Measurements from ENCODE around the gene SHF. TPM values are rescaled to one million over a fixed set of nuclear protein-coding genes. Genes with fewer than 3 reads are reported as not detected.

The SHF gene
- total RNA-seq, 1 donor from 2014 or later: 32.2 TPM

DNA sequence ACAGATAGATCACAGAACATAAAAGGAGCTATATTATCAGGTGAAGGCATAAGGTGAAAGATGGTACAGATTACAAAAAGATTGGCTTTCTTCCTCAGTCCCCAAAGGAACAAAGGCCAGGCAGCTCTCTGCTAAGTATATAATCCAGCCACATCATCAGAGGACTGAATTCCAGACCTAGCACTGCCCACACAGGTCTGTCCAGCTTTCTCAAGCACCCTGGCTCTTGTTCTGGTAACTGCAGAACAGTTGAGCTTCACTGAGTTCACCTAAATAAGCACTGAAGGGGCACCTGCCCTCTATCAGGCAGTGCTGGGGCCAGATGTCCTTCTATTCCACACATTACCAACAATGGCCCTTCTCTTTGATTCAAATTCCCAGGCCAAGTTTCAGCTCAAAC, 64.4 kb downstream of the SHF start:
- H3K27me3 ChIP-seq: peaks cover 97% of the 10 kb centered on the region
- H4K20me1 ChIP-seq (ENCODE audit: low read depth): peaks cover 6% of the 10 kb centered on the region
- H3K9me3 Mint-ChIP-seq: no peaks in the 10 kb centered on the region
- H3K4me1 Mint-ChIP-seq: no peaks in the 10 kb centered on the region
- H3K4me2 ChIP-seq: no peak overlapping the region
- no peaks in the 10 kb centered on the region for H3K9me3 ChIP-seq (ENCODE audit: low read depth)
- H3K9ac ChIP-seq: no peak overlapping the region
- H2AFZ ChIP-seq (replicated peaks): no peak overlapping the region
- no peak for DNase-seq (ENCODE audit: low spot score)
- no peak overlapping the region for H3K27ac ChIP-seq
- no peak overlapping the region for H3K4me3 Mint-ChIP-seq
- no peaks in the 10 kb centered on the region for H3K79me2 ChIP-seq (ENCODE audit: low read depth)
- H3K27me3 Mint-ChIP-seq (ENCODE audit: insufficient read depth, low read depth): peaks cover 27% of the 10 kb centered on the region
- no peaks in the 10 kb centered on the region for H3K36me3 Mint-ChIP-seq
- no peaks in the 10 kb centered on the region for H3K36me3 ChIP-seq
- no peak for TF ChIP-seq EZH2 (IDR thresholded peaks at IDR 0.05)
- no peak overlapping the region for H3K27ac Mint-ChIP-seq
- no peaks in the 10 kb centered on the region for H3F3A ChIP-seq (ENCODE audit: low read depth)
- no peak overlapping the region for H3K4me3 ChIP-seq
- no peaks in the 10 kb centered on the region for H3K4me1 ChIP-seq

DNA sequence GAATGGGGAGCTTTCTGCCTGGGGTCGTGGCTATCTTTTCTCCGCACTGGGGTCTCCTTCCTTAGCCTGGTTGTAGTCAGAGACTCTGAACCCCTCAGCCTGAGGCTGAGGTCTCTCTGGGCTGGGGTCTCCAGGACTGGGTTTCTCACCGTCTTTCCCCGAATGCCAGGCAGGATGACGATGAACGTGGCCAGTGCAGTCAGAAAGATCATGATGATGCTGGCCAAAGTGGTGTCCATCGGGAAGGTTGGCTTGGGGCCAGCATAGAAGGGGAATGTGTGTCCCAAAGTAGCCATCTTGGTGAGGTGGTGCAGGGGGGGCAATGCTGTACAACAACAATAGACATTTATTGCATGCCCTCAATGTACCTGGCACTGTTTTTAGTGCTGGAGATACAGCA, 65.0 kb downstream of the SHF start:
- H3K9ac ChIP-seq: no peak overlapping the region
- Mint-ChIP-seq H3K27ac (no peak overlapping the region), H3K4me3 (no peak overlapping the region), H3K9me3 (no peaks in the 10 kb centered on the region), H3K27me3 (ENCODE audit: insufficient read depth, low read depth) (peaks cover 25% of the 10 kb centered on the region), H3K4me1 (peaks cover 4% of the 10 kb centered on the region), H3K36me3 (no peaks in the 10 kb centered on the region)
- H3K79me2 ChIP-seq (ENCODE audit: low read depth): no peaks in the 10 kb centered on the region
- no peaks in the 10 kb centered on the region for H3K9me3 ChIP-seq (ENCODE audit: low read depth)
- H3F3A ChIP-seq (ENCODE audit: low read depth): no peaks in the 10 kb centered on the region
- H3K4me1 ChIP-seq: no peaks in the 10 kb centered on the region
- no peaks in the 10 kb centered on the region for H4K20me1 ChIP-seq (ENCODE audit: low read depth)
- H2AFZ ChIP-seq (replicated peaks): no peak overlapping the region
- no peaks in the 10 kb centered on the region for H3K36me3 ChIP-seq
- H3K27me3 ChIP-seq: peaks cover 97% of the 10 kb centered on the region
- H3K4me2 ChIP-seq: no peak overlapping the region
- no peak overlapping the region for H3K4me3 ChIP-seq
- TF ChIP-seq EZH2phosphoT487 (IDR thresholded peaks at IDR 0.05) (no peak), EZH2 (IDR thresholded peaks at IDR 0.05) (no peak)
- TF ChIP-seq, protein P1, sequence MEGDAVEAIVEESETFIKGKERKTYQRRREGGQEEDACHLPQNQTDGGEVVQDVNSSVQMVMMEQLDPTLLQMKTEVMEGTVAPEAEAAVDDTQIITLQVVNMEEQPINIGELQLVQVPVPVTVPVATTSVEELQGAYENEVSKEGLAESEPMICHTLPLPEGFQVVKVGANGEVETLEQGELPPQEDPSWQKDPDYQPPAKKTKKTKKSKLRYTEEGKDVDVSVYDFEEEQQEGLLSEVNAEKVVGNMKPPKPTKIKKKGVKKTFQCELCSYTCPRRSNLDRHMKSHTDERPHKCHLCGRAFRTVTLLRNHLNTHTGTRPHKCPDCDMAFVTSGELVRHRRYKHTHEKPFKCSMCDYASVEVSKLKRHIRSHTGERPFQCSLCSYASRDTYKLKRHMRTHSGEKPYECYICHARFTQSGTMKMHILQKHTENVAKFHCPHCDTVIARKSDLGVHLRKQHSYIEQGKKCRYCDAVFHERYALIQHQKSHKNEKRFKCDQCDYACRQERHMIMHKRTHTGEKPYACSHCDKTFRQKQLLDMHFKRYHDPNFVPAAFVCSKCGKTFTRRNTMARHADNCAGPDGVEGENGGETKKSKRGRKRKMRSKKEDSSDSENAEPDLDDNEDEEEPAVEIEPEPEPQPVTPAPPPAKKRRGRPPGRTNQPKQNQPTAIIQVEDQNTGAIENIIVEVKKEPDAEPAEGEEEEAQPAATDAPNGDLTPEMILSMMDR (IDR thresholded peaks at IDR 0.05): no peak
- H3K27ac ChIP-seq: no peak overlapping the region
- DNase-seq (ENCODE audit: low spot score): no peak

DNA sequence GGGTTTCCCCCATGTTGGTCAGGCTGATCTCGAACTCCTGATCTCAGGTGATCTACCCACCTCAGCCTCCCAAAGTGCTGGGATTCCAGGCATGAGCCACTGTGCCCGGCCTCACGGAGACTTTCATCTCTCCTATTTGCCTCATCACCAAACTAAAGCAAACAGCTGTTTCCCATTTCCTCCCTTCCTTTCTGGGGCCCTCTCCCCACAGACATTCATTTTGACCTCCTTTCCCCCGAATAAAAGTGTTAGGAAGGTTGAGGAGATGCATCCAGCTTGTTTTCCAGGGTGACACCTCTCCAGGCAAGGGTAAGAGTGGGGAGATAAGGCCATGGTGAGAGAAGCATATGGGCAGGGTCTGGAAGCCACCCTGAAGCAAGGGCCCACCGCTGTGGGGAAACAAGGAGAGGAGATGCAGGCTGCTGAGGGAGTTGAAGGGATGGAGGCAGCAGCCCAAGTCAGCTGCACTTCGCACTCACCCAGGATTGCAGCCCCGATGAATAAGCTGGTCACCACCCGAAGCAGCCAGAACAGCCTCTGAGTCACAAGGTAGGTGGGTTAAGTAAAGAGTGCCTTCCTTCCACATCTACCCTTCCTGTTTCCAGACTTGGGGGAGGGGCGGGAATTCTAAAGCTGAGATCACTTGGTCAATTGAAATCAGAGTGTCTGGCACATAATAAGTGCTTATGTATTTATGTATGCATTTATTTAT, 65.9 kb downstream of the SHF start:
- H3F3A ChIP-seq (ENCODE audit: low read depth): no peaks in the 10 kb centered on the region
- no peaks in the 10 kb centered on the region for H3K36me3 Mint-ChIP-seq
- no peak overlapping the region for H2AFZ ChIP-seq (replicated peaks)
- H3K4me3 Mint-ChIP-seq: no peak overlapping the region
- no peaks in the 10 kb centered on the region for H3K36me3 ChIP-seq
- H3K4me2 ChIP-seq: no peak overlapping the region
- no peak overlapping the region for H3K4me3 ChIP-seq
- no peaks in the 10 kb centered on the region for H3K4me1 ChIP-seq
- peaks cover 9% of the 10 kb centered on the region for H3K4me1 Mint-ChIP-seq
- H3K9ac ChIP-seq: no peak overlapping the region
- peaks cover 29% of the 10 kb centered on the region for H3K27me3 Mint-ChIP-seq (ENCODE audit: insufficient read depth, low read depth)
- H3K9me3 Mint-ChIP-seq: no peaks in the 10 kb centered on the region
- no peaks in the 10 kb centered on the region for H4K20me1 ChIP-seq (ENCODE audit: low read depth)
- H3K79me2 ChIP-seq (ENCODE audit: low read depth): no peaks in the 10 kb centered on the region
- TF ChIP-seq EZH2 (IDR thresholded peaks at IDR 0.05) (no peak), EZH2phosphoT487 (IDR thresholded peaks at IDR 0.05) (no peak)
- TF ChIP-seq, protein P1 (IDR thresholded peaks at IDR 0.05): no peak
- DNase-seq (ENCODE audit: low spot score): no peak
- H3K9me3 ChIP-seq (ENCODE audit: low read depth): no peaks in the 10 kb centered on the region
- H3K27ac Mint-ChIP-seq: no peak overlapping the region
- H3K27me3 ChIP-seq: peaks cover 97% of the 10 kb centered on the region
- no peak overlapping the region for H3K27ac ChIP-seq

DNA sequence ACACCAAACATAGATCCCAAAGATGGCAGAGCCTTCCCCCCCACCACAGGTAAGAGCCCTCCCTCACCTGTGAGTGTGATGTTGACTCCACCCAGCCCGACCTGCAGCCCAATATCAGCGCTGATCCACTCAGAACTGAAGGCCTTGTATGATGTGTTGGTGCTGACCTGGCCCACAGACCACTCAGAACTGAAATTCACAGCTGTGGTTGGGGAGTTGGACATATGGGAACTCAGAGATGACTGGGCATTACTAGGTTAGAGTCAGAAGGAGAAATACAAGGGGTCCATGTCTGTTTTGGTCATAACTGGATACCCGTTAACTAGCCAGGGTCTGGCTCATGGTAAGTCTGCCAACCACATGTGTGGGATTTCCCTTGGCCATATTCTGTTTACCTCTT, 66.7 kb downstream of the SHF start:
- Histone ChIP-seq H3K79me2 (ENCODE audit: low read depth) (no peaks in the 10 kb centered on the region), H3F3A (ENCODE audit: low read depth) (no peaks in the 10 kb centered on the region), H2AFZ (replicated peaks) (no peak overlapping the region), H3K4me2 (no peak overlapping the region), H3K4me3 (no peak overlapping the region), H3K9ac (no peak overlapping the region), H3K4me1 (no peaks in the 10 kb centered on the region), H3K36me3 (no peaks in the 10 kb centered on the region), H3K9me3 (ENCODE audit: low read depth) (no peaks in the 10 kb centered on the region), H3K27ac (no peak overlapping the region), H4K20me1 (ENCODE audit: low read depth) (no peaks in the 10 kb centered on the region), H3K27me3 (peaks cover 97% of the 10 kb centered on the region)
- H3K27ac Mint-ChIP-seq: no peak overlapping the region
- no peaks in the 10 kb centered on the region for H3K36me3 Mint-ChIP-seq
- DNase-seq (ENCODE audit: low spot score): no peak
- peaks cover 33% of the 10 kb centered on the region for H3K27me3 Mint-ChIP-seq (ENCODE audit: insufficient read depth, low read depth)
- H3K4me3 Mint-ChIP-seq: no peak overlapping the region
- peaks cover 9% of the 10 kb centered on the region for H3K4me1 Mint-ChIP-seq
- H3K9me3 Mint-ChIP-seq: no peaks in the 10 kb centered on the region
- TF ChIP-seq EZH2 (IDR thresholded peaks at IDR 0.05) (no peak), EZH2phosphoT487 (IDR thresholded peaks at IDR 0.05) (no peak)
- TF ChIP-seq, protein P1 (IDR thresholded peaks at IDR 0.05): no peak
